Calu3 (cell line): Measurements from ENCODE around the gene CCIN. TPM values are rescaled to one million over a fixed set of nuclear protein-coding genes. Genes with fewer than 3 reads are reported as not detected.

Source experiments
- BruUV-seq: library from RNA; stranded (reverse); fragments of 400-500 nt; replicated peaks from 2 replicates; lab custom pipeline; 2021; lab: Mats Ljungman, UMichigan
- CTCF ChIA-PET: fragments of 300-600 bp; sonication (Branson Sonifier 250); formaldehyde crosslinking; loops from one replicate; lab custom pipeline; 2022; ENCODE audit warnings: antibody characterized with exemption; lab: Charles Lee
- DNase-seq: peaks from one replicate; pipeline ENCODE4 v3.0.0; 2022
- H3K27ac Mint-ChIP-seq: one replicate; pipeline ENCODE4 v1.8.0; 2022; ENCODE audit warnings: mixed read lengths; ENCODE audit not compliant: unreplicated experiment
- H3K27me3 Mint-ChIP-seq: one replicate; pipeline ENCODE4 v1.8.0; 2022; ENCODE audit warnings: mixed read lengths; ENCODE audit not compliant: unreplicated experiment
- H3K36me3 Mint-ChIP-seq: one replicate; pipeline ENCODE4 v1.8.0; 2022; ENCODE audit warnings: mild to moderate bottlenecking, moderate library complexity, mixed read lengths; ENCODE audit not compliant: insufficient read depth, unreplicated experiment
- H3K4me1 Mint-ChIP-seq: one replicate; pipeline ENCODE4 v1.8.0; 2022; ENCODE audit warnings: mild to moderate bottlenecking, low read depth, mixed read lengths; ENCODE audit not compliant: unreplicated experiment
- H3K4me3 Mint-ChIP-seq: one replicate; pipeline ENCODE4 v1.8.0; 2022; ENCODE audit warnings: mild to moderate bottlenecking, low read depth, moderate library complexity, mixed read lengths; ENCODE audit not compliant: unreplicated experiment
- H3K9me3 Mint-ChIP-seq: one replicate; pipeline ENCODE4 v1.8.0; 2022; ENCODE audit warnings: low read depth, mixed read lengths; ENCODE audit not compliant: unreplicated experiment
- CTCF ChIP-seq: fragments of 200-600 bp; IDR thresholded peaks from one replicate; pipeline ENCODE4 v1.8.0; 2022; ENCODE audit warnings: antibody characterized with exemption; ENCODE audit not compliant: unreplicated experiment
- intact Hi-C: fragments of 100-400 bp; cut with micrococcal nuclease; formaldehyde crosslinking; loops from one replicate; pipeline ENCODE4 v1.10.0; 2022; ENCODE audit not compliant: unreplicated experiment
- total RNA-seq: library from RNA; stranded (reverse); gene quantifications from 2 replicates; pipeline ENCODE4 v1.2.3, GENCODE V29; 2022

CCIN gene
- total RNA-seq, 1 experiment from 2014 or later: not detected

GRCh38 chr9:36145970-36146369 lies 23.2 kb upstream of the CCIN start:
- no peak for DNase-seq
- Mint-ChIP-seq H3K4me1 (peaks cover 4% of the 10 kb centered on the region), H3K4me3 (no peak overlapping the region), H3K27ac (no peak overlapping the region), H3K36me3 (no peaks in the 10 kb centered on the region), H3K27me3 (peaks cover 24% of the 10 kb centered on the region), H3K9me3 (peaks cover 3% of the 10 kb centered on the region)
- TF ChIP-seq CTCF: no peak
- intact Hi-C loops: no loop called here
- no TSS peak for BruUV-seq
- CTCF ChIA-PET: no interaction called here

GRCh38 chr9:36146651-36147050 lies 22.5 kb upstream of the CCIN start:
- Mint-ChIP-seq H3K4me1 (peaks cover 8% of the 10 kb centered on the region), H3K4me3 (no peak overlapping the region), H3K27ac (no peak overlapping the region), H3K27me3 (peaks cover 24% of the 10 kb centered on the region), H3K36me3 (no peaks in the 10 kb centered on the region), H3K9me3 (peaks cover 3% of the 10 kb centered on the region)
- CTCF ChIA-PET: no interaction called here
- intact Hi-C loops: no loop called here
- DNase-seq: no peak
- no TSS peak for BruUV-seq
- TF ChIP-seq CTCF: no peak

GRCh38 chr9:36147441-36148175 lies 21.6 kb upstream of the CCIN start:
- BruUV-seq: no TSS peak
- DNase-seq: no peak
- CTCF ChIA-PET: interaction anchor here (0.5 kb wide), 1 partner anchor 159 kb away, joined by 3 read pairs; no protein-coding TSS in a partner anchor
- H3K27ac Mint-ChIP-seq: no peak overlapping the region
- TF ChIP-seq CTCF: no peak
- H3K36me3 Mint-ChIP-seq: no peaks in the 10 kb centered on the region
- peaks cover 8% of the 10 kb centered on the region for H3K4me1 Mint-ChIP-seq
- peaks cover 24% of the 10 kb centered on the region for H3K27me3 Mint-ChIP-seq
- intact Hi-C loops: no loop called here
- no peak overlapping the region for H3K4me3 Mint-ChIP-seq
- H3K9me3 Mint-ChIP-seq: peaks cover 3% of the 10 kb centered on the region

GRCh38 chr9:36148311-36149051 lies 20.7 kb upstream of the CCIN start:
- Mint-ChIP-seq H3K27ac (no peak overlapping the region), H3K27me3 (peaks cover 24% of the 10 kb centered on the region), H3K36me3 (no peaks in the 10 kb centered on the region), H3K4me1 (peaks cover 8% of the 10 kb centered on the region), H3K9me3 (peaks cover 3% of the 10 kb centered on the region), H3K4me3 (no peak overlapping the region)
- intact Hi-C loops: no loop called here
- DNase-seq: peak; percentile 70
- CTCF ChIA-PET: interaction anchor here (1.1 kb wide), 1 partner anchor 18 kb away, joined by 6 read pairs; no protein-coding TSS in a partner anchor
- no peak for TF ChIP-seq CTCF
- no TSS peak for BruUV-seq
